ENCODE results near the gene ELFN2. TPM values are rescaled to one million over a fixed set of nuclear protein-coding genes. Genes with fewer than 3 reads are reported as not detected.

ELFN2 gene
- total RNA-seq (2014; rRNA removed; shearing (Covaris generic)) (0.63 and 0.82 TPM in 2 replicates), total RNA-seq (2022) (0.83 and 1.8 TPM in 2 replicates), Bru-seq, nascent RNA (percentile 16 among the genes with signal in this experiment), BruChase-seq, experiment 1, labeled RNA remaining after a 6-hour chase (percentile 18 among the genes with signal in this experiment), BruChase-seq, experiment 2, labeled RNA remaining after a 2-hour chase (percentile 14 among the genes with signal in this experiment)
- long read RNA-seq: 0 reads

- no peak within 1 kb of the TSS for H2AFZ ChIP-seq (ENCODE audit: low read length)
- POLR2A ChIA-PET: no interaction called here
- H3K27ac ChIP-seq (ENCODE audit: low read depth, low read length, poor library complexity, severe bottlenecking): no peak within 1 kb of the TSS
- intact Hi-C loops (cut with micrococcal nuclease; ENCODE audit: unreplicated experiment): no loop called here
- H3K9me2 ChIP-seq (ENCODE audit: insufficient read depth, low read length): no peaks in the 10 kb centered on the region
- TF ChIP-seq CTCF (conservative IDR thresholded peaks at IDR 0.05; ENCODE audit: low read length) (no peak), EZH2phosphoT487 (IDR thresholded peaks at IDR 0.05; ENCODE audit: borderline replicate concordance, low read depth, low read length) (no peak)
- no peak within 1 kb of the TSS for H3K4me3 ChIP-seq (ENCODE audit: low read depth, low read length, poor library complexity, severe bottlenecking)
- no TSS peak for BruUV-seq (replicated peaks)
- DNase-seq (ENCODE audit: low spot score): no peak
- H3K9me3 ChIP-seq (ENCODE audit: low read length): no peaks in the 10 kb centered on the region
- no peaks in the 10 kb centered on the region for H3K36me3 ChIP-seq (ENCODE audit: insufficient read depth, low read length)
- H3K4me1 ChIP-seq (ENCODE audit: insufficient read depth, low read length, poor library complexity, severe bottlenecking): no peaks in the 10 kb centered on the region
- H3K79me2 ChIP-seq (ENCODE audit: insufficient read depth, low read depth, low read length): no peaks in the 10 kb centered on the region
- no peaks in the 10 kb centered on the region for H4K20me1 ChIP-seq (ENCODE audit: insufficient read depth, low read length)
- CTCF ChIA-PET (ENCODE audit: unreplicated experiment): no interaction called here
- H3K4me2 ChIP-seq (ENCODE audit: low read length): no peak within 1 kb of the TSS
These were observed at the start of gene ELFN2 for GRCh38 chr22:37427135-37427710. Gene ELFN2, minus strand, starts transcription at chr22:37427479. Its CDS starts 51,945 bp downstream, at chr22:37375534.

GRCh38 chr22:37476389-37477329, 49.4 kb upstream of the ELFN2 start:
- Histone ChIP-seq H2AFZ (ENCODE audit: low read length) (no peak overlapping the region), H3K79me2 (ENCODE audit: insufficient read depth, low read depth, low read length) (peaks cover 27% of the 10 kb centered on the region), H3K4me1 (ENCODE audit: insufficient read depth, low read length, poor library complexity, severe bottlenecking) (peaks cover 85% of the 10 kb centered on the region), H4K20me1 (ENCODE audit: insufficient read depth, low read length) (no peaks in the 10 kb centered on the region), H3K9me3 (ENCODE audit: low read length) (no peaks in the 10 kb centered on the region), H3K27ac (ENCODE audit: low read depth, low read length, poor library complexity, severe bottlenecking) (peak overlapping the region; percentile 95), H3K36me3 (ENCODE audit: insufficient read depth, low read length) (peaks cover 95% of the 10 kb centered on the region), H3K9me2 (ENCODE audit: insufficient read depth, low read length) (no peaks in the 10 kb centered on the region), H3K4me2 (ENCODE audit: low read length) (peak overlapping the region; percentile 57), H3K4me3 (ENCODE audit: low read depth, low read length, poor library complexity, severe bottlenecking) (peak overlapping the region; percentile 16)
- POLR2A ChIA-PET: interaction anchor here (1.3 kb wide), 1 partner anchor 10 kb away, joined by 6 read pairs; no protein-coding TSS in a partner anchor
- intact Hi-C loops (cut with micrococcal nuclease; ENCODE audit: unreplicated experiment): loop anchor here (1.0 kb wide), 1 partner anchor 10 kb away; the partner anchor contains the start of gene MFNG
- DNase-seq (ENCODE audit: low spot score): peak; percentile 96
- TF ChIP-seq CTCF (conservative IDR thresholded peaks at IDR 0.05; ENCODE audit: low read length) (peak; percentile 61), EZH2phosphoT487 (IDR thresholded peaks at IDR 0.05; ENCODE audit: borderline replicate concordance, low read depth, low read length) (no peak)
- CTCF ChIA-PET (ENCODE audit: unreplicated experiment): no interaction called here
- no TSS peak for BruUV-seq (replicated peaks)

All from OCI-LY7 (cell line).